Measurements from ENCODE around the gene KRT27. TPM values are rescaled to one million over a fixed set of nuclear protein-coding genes. Genes with fewer than 3 reads are reported as not detected.

The KRT27 gene
- total RNA-seq, 1 experiment from 2014 or later, result not detected

GRCh38 chr17:40816569-40816968, 34.2 kb upstream of the KRT27 start:
- Histone ChIP-seq H3K9me2 (ENCODE audit: insufficient read depth) (no peaks in the 10 kb centered on the region), H3K4me2 (ENCODE audit: low read length) (no peak overlapping the region), H3K4me3 (replicated peaks in 1 of 2; ENCODE audit: low read depth in 1 of 2, low read length in 2 of 2) (no peak overlapping the region), H3K27me3 (ENCODE audit: insufficient read depth, low read length) (no peaks in the 10 kb centered on the region), H3K36me3 (ENCODE audit: control insufficient read depth in 1 of 2, insufficient read depth in 2 of 2, low read length in 2 of 2) (peaks cover 7 to 10% of the 10 kb centered on the region in 2 experiments; a peak in 2 of 4 replicates), H3K9ac (ENCODE audit: low read length) (no peak overlapping the region), H3K4me1 (ENCODE audit: control insufficient read depth in 1 of 2, insufficient read depth in 2 of 2, low read length in 2 of 2) (peaks cover 8 to 26% of the 10 kb centered on the region in 2 experiments), H4K20me1 (ENCODE audit: insufficient read depth) (no peaks in the 10 kb centered on the region), H2AFZ (ENCODE audit: low read depth, low read length, poor library complexity, severe bottlenecking) (no peak overlapping the region), H3K79me2 (ENCODE audit: insufficient read depth, low read length) (peaks cover 40% of the 10 kb centered on the region), H3K9me3 (ENCODE audit: control insufficient read depth in 1 of 2, insufficient read depth in 1 of 2, low read depth in 1 of 2, low read length in 2 of 2) (no peaks in the 10 kb centered on the region), H3K27ac (ENCODE audit: low read depth, low read length) (no peak overlapping the region)
- POLR2A ChIA-PET, result no interaction called here
- TF ChIP-seq, protein P1, sequence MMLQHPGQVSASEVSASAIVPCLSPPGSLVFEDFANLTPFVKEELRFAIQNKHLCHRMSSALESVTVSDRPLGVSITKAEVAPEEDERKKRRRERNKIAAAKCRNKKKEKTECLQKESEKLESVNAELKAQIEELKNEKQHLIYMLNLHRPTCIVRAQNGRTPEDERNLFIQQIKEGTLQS (IDR thresholded peaks at IDR 0.05), result no peak
- no peak for TF ChIP-seq JUND (IDR thresholded peaks at IDR 0.05)
- no peak for TF ChIP-seq YY1 (IDR thresholded peaks at IDR 0.05; ENCODE audit: extremely low read depth, insufficient replicate concordance, low read depth, low read length)
- TF ChIP-seq CBX3 (IDR thresholded peaks at IDR 0.05; ENCODE audit: low read depth), result no peak
- TF ChIP-seq, protein P2, sequence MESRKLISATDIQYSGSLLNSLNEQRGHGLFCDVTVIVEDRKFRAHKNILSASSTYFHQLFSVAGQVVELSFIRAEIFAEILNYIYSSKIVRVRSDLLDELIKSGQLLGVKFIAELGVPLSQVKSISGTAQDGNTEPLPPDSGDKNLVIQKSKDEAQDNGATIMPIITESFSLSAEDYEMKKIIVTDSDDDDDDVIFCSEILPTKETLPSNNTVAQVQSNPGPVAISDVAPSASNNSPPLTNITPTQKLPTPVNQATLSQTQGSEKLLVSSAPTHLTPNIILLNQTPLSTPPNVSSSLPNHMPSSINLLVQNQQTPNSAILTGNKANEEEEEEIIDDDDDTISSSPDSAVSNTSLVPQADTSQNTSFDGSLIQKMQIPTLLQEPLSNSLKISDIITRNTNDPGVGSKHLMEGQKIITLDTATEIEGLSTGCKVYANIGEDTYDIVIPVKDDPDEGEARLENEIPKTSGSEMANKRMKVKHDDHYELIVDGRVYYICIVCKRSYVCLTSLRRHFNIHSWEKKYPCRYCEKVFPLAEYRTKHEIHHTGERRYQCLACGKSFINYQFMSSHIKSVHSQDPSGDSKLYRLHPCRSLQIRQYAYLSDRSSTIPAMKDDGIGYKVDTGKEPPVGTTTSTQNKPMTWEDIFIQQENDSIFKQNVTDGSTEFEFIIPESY (IDR thresholded peaks at IDR 0.05; ENCODE audit: extremely low read depth, insufficient replicate concordance, low read length), result no peak
- no peak for TF ChIP-seq FOSL1 (IDR thresholded peaks at IDR 0.05; ENCODE audit: low read depth)
- TF ChIP-seq POLR2A (IDR thresholded peaks at IDR 0.05; ENCODE audit: borderline replicate concordance, extremely low read depth, insufficient read depth, insufficient read length), result no peak
- no peak for TF ChIP-seq ZFX (IDR thresholded peaks at IDR 0.05)
- no peak for TF ChIP-seq SRF (IDR thresholded peaks at IDR 0.05; ENCODE audit: low read depth)
- no peak for TF ChIP-seq TCF7L2 (IDR thresholded peaks at IDR 0.05; ENCODE audit: borderline replicate concordance, extremely low read depth, insufficient read depth, insufficient read length)
- no peak for TF ChIP-seq SIN3A (IDR thresholded peaks at IDR 0.05; ENCODE audit: low read depth)
- TF ChIP-seq, protein P3, sequence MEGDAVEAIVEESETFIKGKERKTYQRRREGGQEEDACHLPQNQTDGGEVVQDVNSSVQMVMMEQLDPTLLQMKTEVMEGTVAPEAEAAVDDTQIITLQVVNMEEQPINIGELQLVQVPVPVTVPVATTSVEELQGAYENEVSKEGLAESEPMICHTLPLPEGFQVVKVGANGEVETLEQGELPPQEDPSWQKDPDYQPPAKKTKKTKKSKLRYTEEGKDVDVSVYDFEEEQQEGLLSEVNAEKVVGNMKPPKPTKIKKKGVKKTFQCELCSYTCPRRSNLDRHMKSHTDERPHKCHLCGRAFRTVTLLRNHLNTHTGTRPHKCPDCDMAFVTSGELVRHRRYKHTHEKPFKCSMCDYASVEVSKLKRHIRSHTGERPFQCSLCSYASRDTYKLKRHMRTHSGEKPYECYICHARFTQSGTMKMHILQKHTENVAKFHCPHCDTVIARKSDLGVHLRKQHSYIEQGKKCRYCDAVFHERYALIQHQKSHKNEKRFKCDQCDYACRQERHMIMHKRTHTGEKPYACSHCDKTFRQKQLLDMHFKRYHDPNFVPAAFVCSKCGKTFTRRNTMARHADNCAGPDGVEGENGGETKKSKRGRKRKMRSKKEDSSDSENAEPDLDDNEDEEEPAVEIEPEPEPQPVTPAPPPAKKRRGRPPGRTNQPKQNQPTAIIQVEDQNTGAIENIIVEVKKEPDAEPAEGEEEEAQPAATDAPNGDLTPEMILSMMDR (IDR thresholded peaks at IDR 0.05 in 2 of 3, conservative IDR thresholded peaks at IDR 0.05 in 1 of 3; ENCODE audit: borderline replicate concordance in 1 of 3, insufficient read depth in 1 of 3, low read depth in 2 of 3, low read length in 2 of 3), result no peak
- no peak for TF ChIP-seq EGR1 (IDR thresholded peaks at IDR 0.05; ENCODE audit: low read depth)
- no peak for TF ChIP-seq ELF1 (IDR thresholded peaks at IDR 0.05; ENCODE audit: borderline replicate concordance, low read depth)
- TF ChIP-seq, protein P4, sequence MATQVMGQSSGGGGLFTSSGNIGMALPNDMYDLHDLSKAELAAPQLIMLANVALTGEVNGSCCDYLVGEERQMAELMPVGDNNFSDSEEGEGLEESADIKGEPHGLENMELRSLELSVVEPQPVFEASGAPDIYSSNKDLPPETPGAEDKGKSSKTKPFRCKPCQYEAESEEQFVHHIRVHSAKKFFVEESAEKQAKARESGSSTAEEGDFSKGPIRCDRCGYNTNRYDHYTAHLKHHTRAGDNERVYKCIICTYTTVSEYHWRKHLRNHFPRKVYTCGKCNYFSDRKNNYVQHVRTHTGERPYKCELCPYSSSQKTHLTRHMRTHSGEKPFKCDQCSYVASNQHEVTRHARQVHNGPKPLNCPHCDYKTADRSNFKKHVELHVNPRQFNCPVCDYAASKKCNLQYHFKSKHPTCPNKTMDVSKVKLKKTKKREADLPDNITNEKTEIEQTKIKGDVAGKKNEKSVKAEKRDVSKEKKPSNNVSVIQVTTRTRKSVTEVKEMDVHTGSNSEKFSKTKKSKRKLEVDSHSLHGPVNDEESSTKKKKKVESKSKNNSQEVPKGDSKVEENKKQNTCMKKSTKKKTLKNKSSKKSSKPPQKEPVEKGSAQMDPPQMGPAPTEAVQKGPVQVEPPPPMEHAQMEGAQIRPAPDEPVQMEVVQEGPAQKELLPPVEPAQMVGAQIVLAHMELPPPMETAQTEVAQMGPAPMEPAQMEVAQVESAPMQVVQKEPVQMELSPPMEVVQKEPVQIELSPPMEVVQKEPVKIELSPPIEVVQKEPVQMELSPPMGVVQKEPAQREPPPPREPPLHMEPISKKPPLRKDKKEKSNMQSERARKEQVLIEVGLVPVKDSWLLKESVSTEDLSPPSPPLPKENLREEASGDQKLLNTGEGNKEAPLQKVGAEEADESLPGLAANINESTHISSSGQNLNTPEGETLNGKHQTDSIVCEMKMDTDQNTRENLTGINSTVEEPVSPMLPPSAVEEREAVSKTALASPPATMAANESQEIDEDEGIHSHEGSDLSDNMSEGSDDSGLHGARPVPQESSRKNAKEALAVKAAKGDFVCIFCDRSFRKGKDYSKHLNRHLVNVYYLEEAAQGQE (IDR thresholded peaks at IDR 0.05; ENCODE audit: low read depth), result no peak
- TF ChIP-seq SP1 (IDR thresholded peaks at IDR 0.05; ENCODE audit: low read depth), result no peak
- no peak for TF ChIP-seq ZNF274 (IDR thresholded peaks at IDR 0.05; ENCODE audit: low read depth, low read length)
- no peak for TF ChIP-seq RAD21 (IDR thresholded peaks at IDR 0.05; ENCODE audit: low read depth)
- no TSS peak for BruUV-seq (replicated peaks)
- CTCF ChIA-PET, result interaction anchor here (1.3 kb wide), 1 partner anchor 846 kb away, joined by 4 read pairs; no protein-coding TSS in a partner anchor
- ATAC-seq (no peak), DNase-seq (ENCODE audit: low read depth, low spot score) (no peak)
- intact Hi-C loops (cut with micrococcal nuclease), result loop anchor here (5.0 kb wide), 1 partner anchor 86 kb away; no protein-coding TSS in a partner anchor
- RAD21 ChIA-PET (ENCODE audit: low non-redundant PET in 1 of 2, low total read pairs in 2 of 2, uncharacterized antibody in 2 of 2, unreplicated experiment in 2 of 2), result interaction anchor here in 1 of 2 experiments (0.7 kb wide), 1 partner anchor 201 kb away, joined by 3 read pairs; no protein-coding TSS in a partner anchor

All from HCT116 (cell line).